NT2/D1 (cell line): ENCODE results near the gene SUPT20H.

Experiments used
- YY1 ChIP-seq: IDR thresholded peaks from 2 replicates; pipeline ENCODE4 v1.6.1; 2011; ENCODE audit not compliant: insufficient read length, insufficient read depth
- ZNF274 ChIP-seq: IDR thresholded peaks from 2 replicates; pipeline ENCODE4 v1.6.1; 2011; ENCODE audit warnings: mild to moderate bottlenecking, low read depth, low read length

DNA sequence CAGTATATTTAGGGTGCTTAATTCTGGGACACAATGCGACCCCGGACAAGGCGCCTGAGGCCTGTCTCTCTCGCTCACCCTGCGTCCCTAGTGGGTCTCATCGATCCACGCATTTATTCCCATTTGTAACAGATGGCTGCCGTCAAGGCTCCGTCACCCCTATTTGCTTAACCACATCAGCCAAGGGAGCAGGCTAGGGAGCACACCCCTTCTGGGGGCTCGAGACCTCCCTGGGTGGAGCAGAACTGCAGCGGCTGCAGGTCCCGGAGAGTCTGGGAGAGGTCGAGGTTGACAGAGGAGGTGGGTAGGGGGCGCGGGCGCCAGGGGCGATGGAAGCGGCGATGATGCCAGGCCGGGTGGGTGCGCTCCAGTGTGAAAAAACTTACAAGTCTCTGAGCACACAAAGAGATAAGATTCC, 60.9 kb downstream of the SUPT20H start:
- no peak for TF ChIP-seq YY1
- TF ChIP-seq ZNF274 = no peak
